ENCODE data around the gene SLC39A10. TPM values are rescaled to one million over a fixed set of nuclear protein-coding genes. Genes with fewer than 3 reads are reported as not detected.

SLC39A10 gene
- polyA plus RNA-seq, 4 donors: 77.5 to 98.4 (median 89.0) TPM

DNA sequence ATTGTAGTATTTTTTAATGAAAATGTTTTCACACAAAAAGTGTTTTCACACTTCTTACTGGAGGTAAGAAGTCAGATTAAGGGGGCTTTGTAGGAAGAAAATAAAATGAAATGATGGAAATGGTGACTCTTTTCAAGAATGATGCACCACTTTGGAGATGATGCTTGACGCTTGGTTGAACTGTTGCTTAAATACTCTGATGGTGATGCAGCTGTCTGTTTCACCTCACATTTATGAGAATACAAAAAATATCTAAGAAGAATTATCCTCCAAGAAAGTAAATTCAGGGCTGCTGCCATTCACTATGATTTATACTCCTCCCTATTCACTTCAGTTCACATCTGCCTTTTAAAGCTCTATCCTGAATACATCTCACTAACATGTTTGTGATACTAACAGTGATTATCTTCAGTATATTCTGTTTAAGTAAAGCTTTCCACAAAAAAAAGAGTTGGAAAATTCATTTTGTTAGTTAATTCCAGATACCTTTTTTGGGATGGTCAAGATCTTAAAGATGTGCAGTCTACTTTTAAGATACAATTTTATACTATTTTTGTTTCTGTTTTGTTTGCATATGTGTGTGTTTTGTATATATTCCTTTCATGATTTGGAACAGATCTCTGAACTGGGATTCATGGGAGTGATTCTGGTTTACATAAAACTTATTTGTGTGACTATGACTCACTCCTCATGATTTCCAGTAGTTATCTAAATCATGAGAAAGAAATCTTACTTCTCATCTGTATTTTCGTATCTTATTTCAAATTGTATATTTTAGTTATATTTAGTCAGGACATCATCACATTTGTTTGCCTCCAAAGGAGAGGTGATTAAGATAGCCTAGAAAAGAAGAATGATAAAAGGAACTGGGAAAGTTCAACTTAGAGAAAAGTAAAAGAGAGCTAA, 53.1 kb downstream of the SLC39A10 start:
- DNase-seq (ENCODE audit: low read depth in 4 of 4, low spot score in 3 of 4): no peak

DNA sequence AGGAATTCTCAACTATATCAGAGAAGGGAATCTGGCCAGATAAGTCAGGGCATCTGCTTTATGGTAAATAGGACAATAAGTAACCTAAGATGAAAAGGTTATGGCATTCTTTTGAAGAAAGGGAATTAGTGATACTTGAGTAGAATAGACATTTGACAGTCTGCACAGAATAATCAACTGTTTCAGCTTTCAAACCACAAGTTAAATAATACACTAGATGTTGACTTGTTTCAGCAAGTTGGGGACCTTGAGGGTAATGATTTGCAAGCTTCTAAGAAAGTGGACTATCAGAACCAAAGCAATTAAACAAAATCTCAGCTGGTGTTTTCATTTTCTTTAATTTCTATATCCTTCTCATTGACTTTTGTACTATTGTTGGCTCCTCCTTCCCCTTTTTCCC, 54.5 kb downstream of the SLC39A10 start:
- DNase-seq (ENCODE audit: low read depth in 4 of 4, low spot score in 3 of 4): no peak

DNA sequence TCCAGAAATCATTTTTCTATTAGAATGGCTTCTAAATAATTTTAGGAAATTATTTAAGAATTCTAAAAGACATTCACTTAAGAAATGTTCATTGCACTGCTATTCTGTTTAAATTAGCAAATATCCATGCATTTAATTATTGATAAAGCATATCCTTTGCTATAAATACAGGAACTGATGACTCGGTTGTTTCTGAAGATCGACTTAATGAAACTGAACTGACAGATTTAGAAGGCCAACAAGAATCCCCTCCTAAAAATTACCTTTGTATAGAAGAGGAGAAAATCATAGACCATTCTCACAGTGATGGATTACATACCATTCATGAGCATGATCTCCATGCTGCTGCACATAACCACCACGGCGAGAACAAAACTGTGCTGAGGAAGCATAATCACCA, 59.4 kb downstream of the SLC39A10 start:
- no peak for DNase-seq (ENCODE audit: low read depth in 4 of 4, low spot score in 3 of 4)

DNA sequence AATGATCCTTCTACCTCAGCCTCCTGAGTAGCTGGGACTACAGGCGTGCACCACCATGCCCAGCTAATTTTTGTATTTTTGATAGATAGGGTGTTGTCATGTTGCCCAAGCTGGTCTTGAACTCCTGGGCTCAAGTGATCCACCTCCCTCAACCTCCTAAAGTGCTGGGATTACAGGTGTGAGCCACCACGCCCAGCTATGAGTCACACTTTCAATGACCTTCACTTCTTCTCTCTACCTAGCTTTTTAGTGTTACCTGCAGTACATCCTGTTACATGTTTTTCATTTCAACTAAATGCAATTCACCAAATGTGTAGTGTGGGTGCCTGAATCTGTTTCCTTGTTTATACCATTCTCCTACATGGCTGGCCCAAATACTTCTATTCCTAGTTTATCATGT, 64.0 kb downstream of the SLC39A10 start:
- DNase-seq (ENCODE audit: low read depth in 4 of 4, low spot score in 3 of 4): no peak

DNA sequence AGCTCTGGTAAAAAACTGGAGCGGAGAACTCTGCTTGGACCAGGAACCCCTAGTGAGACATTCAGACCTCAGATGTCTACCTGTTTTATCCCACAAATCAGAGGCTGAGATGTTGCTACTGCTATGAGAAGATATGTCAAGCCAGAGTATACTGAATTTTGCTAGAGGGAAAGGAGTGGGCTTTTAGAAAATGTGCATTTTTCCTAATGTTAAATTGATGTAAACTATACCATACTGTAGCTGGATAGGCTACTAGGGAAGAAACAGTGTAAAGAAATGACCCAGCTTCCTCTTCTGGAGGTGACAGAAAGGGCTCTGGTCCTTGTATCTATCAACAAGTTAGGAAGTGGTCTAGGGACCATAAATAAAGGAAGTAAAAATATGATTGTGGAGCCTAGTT, 65.0 kb downstream of the SLC39A10 start:
- no peak for DNase-seq (ENCODE audit: low read depth in 4 of 4, low spot score in 3 of 4)

DNA sequence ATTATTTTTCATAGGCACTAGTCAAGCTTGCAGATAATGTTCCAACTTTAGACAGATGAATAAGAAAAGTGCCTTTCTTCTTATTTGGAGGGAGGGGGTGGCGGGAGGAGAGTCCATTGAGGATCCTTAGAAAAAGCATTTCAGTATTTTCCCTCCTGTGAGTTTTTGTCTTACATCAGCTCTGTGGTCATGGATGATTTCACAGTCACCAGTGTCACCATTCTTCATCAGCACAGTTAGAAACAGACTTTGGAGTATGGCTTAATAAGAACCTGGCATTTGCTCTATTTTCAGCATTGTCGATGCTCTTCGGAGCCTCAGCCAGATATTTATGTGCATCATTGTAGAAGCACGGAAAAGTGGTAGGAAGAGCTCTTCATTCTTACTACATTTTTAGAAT, 70.1 kb downstream of the SLC39A10 start:
- no peak for DNase-seq (ENCODE audit: low read depth in 4 of 4, low spot score in 3 of 4)

DNA sequence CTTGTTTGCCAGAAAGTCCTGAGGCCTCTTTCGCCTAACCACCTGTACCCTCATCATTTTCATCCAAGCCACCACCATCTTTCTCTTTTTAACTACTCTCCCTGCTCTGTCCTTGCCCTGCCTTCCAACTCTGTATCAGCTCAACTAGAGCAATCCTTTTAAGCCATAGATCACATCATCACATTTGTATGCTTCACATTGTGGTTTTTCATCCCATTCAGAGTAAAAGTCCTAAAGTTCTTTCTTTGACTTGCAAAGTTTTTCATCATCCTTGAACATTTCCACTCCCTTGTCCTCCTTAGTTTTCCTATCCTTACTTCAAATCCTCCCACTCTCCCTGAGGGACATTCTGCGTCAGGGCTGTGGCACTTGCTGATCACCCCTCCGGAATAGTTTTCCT, 73.9 kb downstream of the SLC39A10 start:
- no peak for DNase-seq (ENCODE audit: low read depth in 4 of 4, low spot score in 3 of 4)

DNA sequence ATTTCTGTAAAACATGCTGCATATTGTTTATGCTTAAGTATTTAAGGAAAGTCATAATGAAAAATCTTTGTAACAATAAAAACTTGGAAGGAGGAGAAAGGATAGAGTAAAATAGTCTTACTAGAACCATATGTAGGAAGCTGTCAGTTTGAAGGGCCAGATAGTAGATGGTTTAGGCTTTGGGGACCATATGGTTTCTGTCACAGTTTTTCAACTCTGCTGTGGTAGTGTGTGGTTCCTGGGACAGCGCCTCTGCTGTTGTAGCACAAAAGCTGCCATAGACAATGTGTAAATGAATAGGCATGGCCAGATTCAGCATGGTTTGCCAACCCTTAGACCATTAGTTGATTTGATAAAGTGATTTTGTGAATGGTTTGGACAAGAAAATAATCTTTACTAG, 75.5 kb downstream of the SLC39A10 start:
- peak in 1 of 4 donors; percentile 20 for DNase-seq (ENCODE audit: low read depth in 4 of 4, low spot score in 3 of 4)

DNA sequence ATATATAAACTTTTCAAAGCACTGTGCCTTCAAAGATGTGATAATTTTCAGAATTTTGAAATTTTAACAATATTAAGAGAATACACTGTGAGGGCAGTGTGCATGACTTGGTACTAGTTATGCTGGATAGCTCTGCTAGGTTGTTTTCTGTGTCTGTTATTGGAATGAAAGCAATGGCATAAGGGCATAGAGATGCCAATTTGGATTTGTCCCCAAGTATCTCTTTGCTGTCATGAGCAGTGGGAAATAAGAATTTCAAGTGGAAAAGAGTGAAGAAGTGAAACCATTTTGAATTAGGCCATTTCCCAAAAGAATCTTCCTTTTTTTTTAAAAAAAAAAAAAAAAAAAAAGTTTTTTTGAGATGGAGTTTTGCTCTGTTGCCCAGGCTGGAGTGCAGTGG, 76.8 kb downstream of the SLC39A10 start:
- no peak for DNase-seq (ENCODE audit: low read depth in 4 of 4, low spot score in 3 of 4)

DNA sequence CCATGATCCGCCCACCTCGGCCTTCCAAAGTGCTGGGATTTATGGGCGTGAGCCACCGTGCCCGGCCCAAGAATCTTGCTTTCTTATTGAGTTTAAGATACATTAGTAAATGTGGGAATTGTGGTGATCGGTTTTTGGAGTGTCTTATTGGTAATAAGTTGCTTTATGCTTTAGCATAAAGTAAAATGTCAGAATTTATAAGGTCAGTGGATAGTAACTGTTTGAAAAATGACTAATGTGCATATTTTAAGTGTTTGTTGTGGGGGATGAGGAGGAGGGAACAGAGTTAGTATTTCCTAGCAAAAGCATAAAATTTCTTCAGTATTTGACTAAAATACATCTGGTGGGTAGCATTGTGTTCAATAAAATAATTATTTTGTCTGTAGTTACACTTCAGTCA, 77.4 kb downstream of the SLC39A10 start:
- no peak for DNase-seq (ENCODE audit: low read depth in 4 of 4, low spot score in 3 of 4)

DNA sequence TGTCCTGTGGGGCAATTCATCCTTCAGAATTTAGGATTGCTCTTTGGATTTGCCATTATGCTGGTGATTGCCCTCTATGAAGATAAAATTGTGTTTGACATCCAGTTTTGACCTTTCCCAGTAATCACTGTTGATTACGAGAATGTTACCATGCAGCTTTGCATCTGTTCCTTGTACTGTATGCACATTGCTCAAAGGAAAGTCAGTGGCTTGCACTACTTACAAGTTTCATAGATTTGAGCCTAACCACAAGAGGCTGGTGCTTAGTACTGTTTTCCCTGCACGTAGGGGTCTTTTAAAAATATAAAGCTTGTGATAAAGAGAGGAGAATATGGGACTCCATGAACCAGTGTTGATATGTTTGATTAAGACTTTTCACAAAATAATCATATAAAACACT, 77.9 kb downstream of the SLC39A10 start:
- no peak for DNase-seq (ENCODE audit: low read depth in 4 of 4, low spot score in 3 of 4)

DNA sequence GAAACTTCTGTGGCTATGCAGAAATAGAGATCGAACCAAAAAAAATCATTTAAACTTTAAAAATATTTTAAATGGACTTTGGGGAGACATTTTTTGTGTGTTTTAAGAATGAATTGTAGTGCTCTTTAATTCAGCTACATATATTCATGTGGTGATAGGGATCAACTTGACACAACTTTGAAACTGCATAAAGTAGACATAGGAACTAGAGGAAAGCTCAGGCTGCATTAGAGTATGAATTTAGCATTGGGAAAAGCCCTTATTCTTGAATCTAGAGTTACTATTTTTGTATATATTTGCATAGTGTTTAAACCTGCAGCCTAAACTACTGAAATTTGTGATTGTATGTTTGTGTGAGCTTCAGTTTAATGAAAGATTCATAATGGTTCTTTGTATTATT, 78.3 kb downstream of the SLC39A10 start:
- DNase-seq (ENCODE audit: low read depth in 4 of 4, low spot score in 3 of 4): no peak

DNA sequence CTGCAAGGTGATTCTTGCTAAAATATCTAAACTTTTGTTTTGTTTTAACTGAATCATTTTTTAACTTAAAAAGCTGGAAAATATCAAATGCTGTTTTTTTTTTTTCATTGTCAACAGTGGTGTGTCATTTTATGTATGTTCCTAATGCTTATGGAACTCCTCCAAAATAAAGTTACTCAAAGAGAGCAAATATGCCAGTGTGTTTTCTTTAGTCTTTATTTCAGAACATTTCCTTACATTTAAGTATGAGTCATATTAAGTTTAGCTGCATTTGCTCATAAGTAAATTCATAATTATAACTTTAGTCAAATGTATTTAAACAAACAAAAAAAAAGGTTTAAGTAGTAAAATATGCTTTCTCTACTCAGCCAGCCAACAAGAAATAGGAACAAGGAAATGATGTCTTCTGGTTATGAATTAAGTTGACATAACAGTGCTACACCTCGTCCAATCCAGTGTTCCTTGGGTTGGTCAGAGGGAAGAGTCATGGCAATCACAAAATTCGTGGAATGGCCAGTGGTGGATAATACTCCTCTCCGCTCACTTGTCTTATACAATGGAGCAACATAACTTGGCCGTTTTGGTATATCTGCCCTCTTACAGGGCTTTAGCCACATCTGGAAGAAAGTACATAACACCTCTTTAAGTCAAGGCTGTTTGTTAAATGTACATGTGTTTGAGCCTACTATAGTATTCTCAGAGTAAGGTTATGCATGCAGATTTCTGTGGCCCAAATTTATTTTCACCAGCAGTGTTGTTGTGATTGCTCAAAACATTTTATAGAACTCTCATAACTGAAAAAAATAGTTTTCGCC, 80.7 kb downstream of the SLC39A10 start:
- DNase-seq (ENCODE audit: low read depth in 4 of 4, low spot score in 3 of 4): no peak

DNA sequence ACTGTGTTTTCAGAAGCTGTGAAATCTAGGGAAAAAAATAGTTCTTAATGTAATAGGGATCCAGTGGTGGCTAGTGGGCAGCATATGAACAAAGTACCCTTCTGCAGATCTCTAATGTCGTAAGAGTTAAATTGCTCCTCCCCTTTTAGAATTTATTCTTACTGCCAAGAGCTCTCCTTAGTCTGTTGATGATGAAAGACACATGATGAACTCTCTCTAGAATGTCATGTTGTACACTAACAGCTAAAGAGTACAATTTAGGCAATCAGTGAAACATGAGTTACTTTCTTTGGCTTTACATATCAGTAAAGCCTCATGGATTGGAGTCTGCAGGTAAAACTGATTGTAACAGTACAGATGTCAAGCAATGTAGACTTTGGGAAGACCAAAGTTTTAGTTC, 84.2 kb downstream of the SLC39A10 start:
- no peak for DNase-seq (ENCODE audit: low read depth in 4 of 4, low spot score in 3 of 4)

DNA sequence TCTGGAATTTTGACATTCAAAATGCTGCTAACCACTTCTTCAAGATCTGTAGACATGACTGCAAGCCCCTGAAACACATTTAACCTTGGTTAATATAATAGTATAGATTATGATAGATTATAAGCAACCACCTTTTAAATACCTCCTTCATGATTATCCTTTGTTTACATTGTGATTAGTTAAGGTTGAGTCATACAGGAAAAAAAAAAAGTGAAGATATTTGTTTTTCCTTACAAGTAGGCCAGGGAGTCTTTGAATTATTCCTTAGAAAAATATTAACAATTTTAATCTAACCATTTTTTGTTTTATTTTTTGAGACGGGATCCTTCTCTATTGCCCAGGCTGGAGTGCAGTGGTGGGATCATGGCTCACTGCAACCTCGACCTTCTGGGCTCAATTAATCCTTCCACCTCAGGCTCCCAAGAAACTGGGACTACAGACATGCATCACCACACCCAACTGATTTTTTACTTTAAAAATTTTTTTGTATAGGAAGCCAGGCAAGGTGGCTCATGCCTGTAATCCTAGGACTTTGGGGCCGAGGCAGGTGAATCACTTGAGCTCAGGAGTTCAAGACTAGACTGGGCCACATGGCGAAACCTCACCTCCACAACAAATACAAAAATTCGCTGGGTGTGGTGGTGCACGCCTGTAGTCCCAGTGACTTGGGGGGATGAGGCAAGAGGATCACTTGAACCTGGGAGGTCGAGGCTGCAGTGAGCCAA, 99.4 kb downstream of the SLC39A10 start:
- DNase-seq (ENCODE audit: low read depth in 4 of 4, low spot score in 3 of 4): no peak

DNA sequence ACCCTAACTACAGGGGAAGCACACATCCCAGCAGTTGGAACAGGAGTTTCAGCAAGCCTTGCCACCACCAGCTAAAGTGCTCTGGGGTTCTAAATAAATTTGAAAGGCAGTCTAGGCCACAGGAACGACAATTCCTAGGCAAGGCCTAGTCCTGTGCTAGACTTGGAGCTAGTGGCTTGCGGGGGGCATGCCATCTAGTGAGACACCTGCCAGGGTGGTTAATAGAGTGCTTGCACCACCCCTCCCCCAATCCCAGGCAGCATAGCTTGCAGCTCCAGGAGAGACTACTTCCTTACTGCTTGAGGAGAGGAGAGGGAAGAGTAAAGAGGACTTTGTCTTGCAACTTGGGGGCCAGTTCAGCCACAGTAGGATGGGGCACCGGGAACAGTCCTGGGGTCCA, 101.8 kb downstream of the SLC39A10 start:
- no peak for DNase-seq (ENCODE audit: low read depth in 4 of 4, low spot score in 3 of 4)

DNA sequence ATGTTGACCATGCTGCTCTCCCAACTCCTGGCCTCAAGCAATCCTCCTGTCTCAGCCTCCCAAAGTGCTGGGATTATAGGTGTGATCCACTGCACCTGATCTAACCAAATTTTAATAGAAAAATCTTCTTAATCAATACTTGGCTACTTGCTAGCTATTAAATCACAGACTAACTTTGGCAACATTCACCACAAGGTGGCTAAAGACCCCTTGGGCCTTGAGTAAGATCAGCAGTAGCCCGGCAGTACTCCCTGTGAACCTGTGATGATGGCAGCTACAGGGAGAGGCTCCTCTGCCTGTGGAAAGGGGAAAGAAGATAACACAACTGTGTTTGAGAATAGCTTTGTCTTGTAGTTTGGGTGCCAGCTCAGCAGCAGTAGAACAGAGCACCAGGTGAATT, 102.9 kb downstream of the SLC39A10 start:
- DNase-seq (ENCODE audit: low read depth in 4 of 4, low spot score in 3 of 4): no peak

DNA sequence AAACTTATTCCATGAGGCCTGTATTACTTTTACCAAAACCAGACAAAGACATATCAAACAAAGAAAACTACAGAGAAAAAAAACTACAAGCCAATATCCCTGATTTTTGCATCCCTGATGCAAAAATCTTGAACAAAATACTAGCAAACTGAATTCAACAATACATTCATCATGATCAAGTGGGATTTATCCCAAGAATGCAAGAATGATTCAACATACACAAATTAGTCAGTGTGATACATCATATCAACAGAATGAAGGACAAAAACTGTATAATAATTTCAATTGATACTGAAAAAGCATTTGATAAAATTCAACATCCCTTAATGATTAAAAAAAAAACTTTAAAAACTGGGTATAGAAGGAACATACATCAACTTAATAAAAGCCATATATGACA, 106.8 kb downstream of the SLC39A10 start:
- DNase-seq (ENCODE audit: low read depth in 4 of 4, low spot score in 3 of 4): no peak

DNA sequence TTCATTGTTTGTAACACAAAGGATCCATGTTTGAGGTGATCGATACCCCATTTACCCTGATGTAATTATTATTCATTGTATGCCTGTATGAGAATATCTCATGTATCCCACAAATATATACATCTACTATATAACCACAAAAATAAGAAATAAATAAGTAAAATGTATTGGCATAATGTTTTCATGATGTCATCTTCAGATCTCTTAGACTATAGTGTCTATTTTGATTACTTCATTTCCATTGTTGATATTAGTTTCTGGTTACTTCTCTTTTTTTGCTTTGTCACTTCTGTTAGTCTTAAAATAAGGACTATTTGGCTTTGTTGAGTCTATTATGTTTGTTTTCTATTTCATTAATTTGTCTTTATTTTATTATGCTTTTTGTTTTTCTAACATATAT, 109.7 kb downstream of the SLC39A10 start:
- no peak for DNase-seq (ENCODE audit: low read depth in 4 of 4, low spot score in 3 of 4)

DNA sequence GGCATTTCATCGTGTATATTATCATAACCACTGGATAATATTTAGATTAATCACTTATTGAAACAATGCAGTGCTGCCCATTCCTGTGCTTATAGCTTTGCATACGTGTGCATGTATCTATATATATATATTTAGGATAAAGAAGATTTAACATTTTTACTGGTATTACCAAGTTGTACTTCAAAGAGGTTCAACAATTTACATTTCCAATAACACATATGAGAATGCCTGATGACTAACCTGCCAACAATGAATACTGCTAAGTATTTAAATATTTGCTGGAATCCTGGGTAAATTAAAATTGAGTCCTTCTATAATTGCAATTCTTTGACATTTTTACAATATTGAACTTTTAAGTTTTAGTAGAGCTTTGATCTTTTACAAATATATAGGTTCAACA, 111.4 kb downstream of the SLC39A10 start:
- DNase-seq (ENCODE audit: low read depth in 4 of 4, low spot score in 3 of 4): no peak

DNA sequence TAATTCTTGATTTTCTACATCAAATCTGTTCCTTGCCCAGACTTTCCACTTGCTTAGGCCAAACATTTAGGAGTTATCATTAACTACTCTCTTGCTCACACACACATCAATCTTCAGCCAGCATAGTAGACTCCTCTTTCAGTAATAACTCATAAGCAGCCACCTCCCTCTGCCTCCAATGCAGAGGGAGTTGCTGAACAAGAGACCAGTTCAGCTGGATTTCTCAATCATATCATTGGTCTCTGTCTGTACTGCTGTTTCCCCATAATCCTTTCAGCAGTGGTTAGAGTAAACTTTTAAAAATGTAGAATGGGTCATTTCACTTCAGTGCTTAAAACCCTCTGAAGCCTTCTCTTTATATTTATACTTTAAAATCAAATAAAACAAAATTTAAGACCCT, 112.9 kb downstream of the SLC39A10 start:
- no peak for DNase-seq (ENCODE audit: low read depth in 4 of 4, low spot score in 3 of 4)

Data from right renal pelvis (tissue), 4 donors.